ENCODE data around the gene TAMM41. TPM values are rescaled to one million over a fixed set of nuclear protein-coding genes. Genes with fewer than 3 reads are reported as not detected.

TAMM41 gene
- total RNA-seq, 2 donors from 2014 or later: 30.2 to 31.2 TPM

Other genes with a start within 250 kb of the TAMM41 start
- 10 to 100 TPM; 22.3 to 23.7 TPM for gene VGLL4, start 203.0 kb downstream of the TAMM41 start, total RNA-seq
- under 1 TPM; 0.16 to 0.22 TPM for gene SYN2, start 157.5 kb upstream of the TAMM41 start, total RNA-seq

Data from activated T-cell treated with anti-CD3 and anti-CD28 coated beads, Interleukin-2, amount 50 U/mL, for 72 hours (primary cell).